ENCODE measurements around the gene LITAF. TPM values are rescaled to one million over a fixed set of nuclear protein-coding genes. Genes with fewer than 3 reads are reported as not detected.

The LITAF gene
- total and polyA plus RNA-seq, 2 of the 4 experiments (the other 2 are of a cell fraction): 113 to 206 TPM

- TF ChIP-seq RFX5 (IDR thresholded peaks at IDR 0.05; ENCODE audit: low read depth, low read length) (no peak), RCOR1 (IDR thresholded peaks at IDR 0.05; ENCODE audit: insufficient replicate concordance, low read length) (no peak), SMC3 (IDR thresholded peaks at IDR 0.05; ENCODE audit: low read depth, low read length) (no peak), FOS (IDR thresholded peaks at IDR 0.05; ENCODE audit: low read depth, low read length) (no peak), BHLHE40 (IDR thresholded peaks at IDR 0.05; ENCODE audit: low read depth, low read length) (no peak)
These were observed 34.8 kb upstream of the LITAF start (continued) for GRCh38 chr16:11621539-11621919.

- H4K91ac ChIP-seq (ENCODE audit: insufficient read depth, low read depth, low read length): peak overlapping the region; percentile 7; the same call in 1 of the 2 replicates
- H3K9ac ChIP-seq (ENCODE audit: low read depth, low read length): no peak overlapping the region
- H2BK120ac ChIP-seq (ENCODE audit: low read depth, low read length): no peak overlapping the region
- no peak overlapping the region for H2AK9ac ChIP-seq (replicated peaks; ENCODE audit: low read depth, low read length, poor library complexity)
- DNase-seq (no peak), ATAC-seq (ENCODE audit: low read depth) (no peak)
- H4K5ac ChIP-seq (ENCODE audit: low read depth, low read length): no peak overlapping the region
- H3K36me3 ChIP-seq (ENCODE audit: control insufficient read depth, insufficient read depth, low read length): no peaks in the 10 kb centered on the region
- H3K18ac ChIP-seq (ENCODE audit: low read depth, low read length): no peak overlapping the region
- 95% methylated on average over 3 of the region's 8 CpGs; no CpG with 5 or more reads in 1 of the 2 experiments for whole genome bisulfite sequencing, 2 experiments (ENCODE audit: extremely low coverage in 2 of 2, insufficient read length in 1 of 2)
- H3K9me3 ChIP-seq (ENCODE audit: control insufficient read depth, insufficient read depth, low read length): no peaks in the 10 kb centered on the region
- H3K4ac ChIP-seq (ENCODE audit: low read depth, low read length): no peak overlapping the region
- no peak overlapping the region for H2BK20ac ChIP-seq (ENCODE audit: low read depth, low read length)
- no peak overlapping the region for H2BK5ac ChIP-seq (ENCODE audit: low read depth, low read length, poor library complexity, severe bottlenecking)
- no peak overlapping the region for H3K27ac ChIP-seq (ENCODE audit: insufficient read depth, low read length)
- no peak overlapping the region for H3K23ac ChIP-seq (ENCODE audit: low read depth, low read length)
- H3K56ac ChIP-seq (ENCODE audit: extremely low read depth, insufficient read depth, low read length): no peak overlapping the region
- no peak overlapping the region for H4K8ac ChIP-seq (ENCODE audit: low read depth in 2 of 2, low read length in 2 of 2)
- H2AK5ac ChIP-seq (ENCODE audit: low read depth, low read length): 0 out of 2 replicates have a peak overlapping the region, but pooled peaks have one; percentile 34
- no peak overlapping the region for H3K14ac ChIP-seq (replicated peaks; ENCODE audit: low read depth, low read length)
- H3K4me2 ChIP-seq (ENCODE audit: low read depth, low read length): no peak overlapping the region
- no peaks in the 10 kb centered on the region for H3K27me3 ChIP-seq (ENCODE audit: control insufficient read depth, insufficient read depth, low read length)
- H3K4me3 ChIP-seq (ENCODE audit: insufficient read depth, low read depth, low read length): no peak overlapping the region
- H2AFZ ChIP-seq (replicated peaks; ENCODE audit: low read length, poor library complexity): no peak overlapping the region
- CTCF ChIA-PET: no interaction called here
- intact Hi-C loops (cut with micrococcal nuclease) (no loop called here), dilution Hi-C loops (cut with HindIII; ENCODE audit: low sequenced_read_pairs, unreplicated experiment) (no loop called here), in situ Hi-C loops (cut with MboI; ENCODE audit: low sequenced_read_pairs) (no loop called here)
- H3K9me1 ChIP-seq (ENCODE audit: insufficient read depth, low read length): no peaks in the 10 kb centered on the region; the same call in 1 of the 2 replicates
- BruUV-seq (replicated peaks): no TSS peak
- H4K20me1 ChIP-seq (ENCODE audit: insufficient read depth, low read length): no peaks in the 10 kb centered on the region
- no peaks in the 10 kb centered on the region for H3K79me1 ChIP-seq (ENCODE audit: low read depth in 1 of 2, low read length in 2 of 2)
- no peak overlapping the region for H2BK15ac ChIP-seq (ENCODE audit: low read depth, low read length)
- H3K4me1 ChIP-seq (ENCODE audit: control insufficient read depth, insufficient read depth, low read length): peaks cover 14% of the 10 kb centered on the region
- POLR2A ChIA-PET (ENCODE audit: unreplicated experiment): no interaction called here
- no peak for TF ChIP-seq MXI1 (IDR thresholded peaks at IDR 0.05; ENCODE audit: borderline replicate concordance, low read depth, low read length)
- no peak for TF ChIP-seq POLR2A (IDR thresholded peaks at IDR 0.05; ENCODE audit: low read depth, low read length)
- no peak for TF ChIP-seq USF2 (IDR thresholded peaks at IDR 0.05; ENCODE audit: low read depth, low read length)
- no peak for TF ChIP-seq FOS (IDR thresholded peaks at IDR 0.05; ENCODE audit: low read depth, low read length)
- TF ChIP-seq RFX5 (IDR thresholded peaks at IDR 0.05; ENCODE audit: low read depth, low read length): no peak
- no peak for TF ChIP-seq MAZ (IDR thresholded peaks at IDR 0.05; ENCODE audit: borderline replicate concordance, low read depth, low read length)
- TF ChIP-seq BHLHE40 (IDR thresholded peaks at IDR 0.05; ENCODE audit: low read depth, low read length): no peak
- TF ChIP-seq RAD21 (IDR thresholded peaks at IDR 0.05; ENCODE audit: low read length): no peak
- no peak for TF ChIP-seq CTCF (conservative IDR thresholded peaks at IDR 0.05; ENCODE audit: low read depth, low read length)
- TF ChIP-seq RCOR1 (IDR thresholded peaks at IDR 0.05; ENCODE audit: insufficient replicate concordance, low read length): no peak
- no peak for TF ChIP-seq ELK1 (IDR thresholded peaks at IDR 0.05; ENCODE audit: borderline replicate concordance, low read depth, low read length)
These were observed 33.7 kb upstream of the LITAF start for GRCh38 chr16:11620243-11621003.
